Frontal cortex (tissue), 4 donors: ENCODE results near the gene ZIC2. TPM values are rescaled to one million over a fixed set of nuclear protein-coding genes. Genes with fewer than 3 reads are reported as not detected.
"Not testable (repeated sequence)": the region's sequence is repeated elsewhere in the genome, so short reads cannot be mapped to it uniquely, and the experiment has no call there.

Experiments
- DNase-seq, 2 donors: peaks; one replicate each; pipeline ENCODE4 v3.0.0; 2012; ENCODE audit warnings: low spot score in 2 of 2
- FAIRE-seq: peaks from 2 replicates; lab custom pipeline; 2012; peaks lifted over from hg19 to GRCh38; lab: Jason Lieb, UNC
- total RNA-seq: library from RNA; depleted of rRNA; stranded (reverse); fragments of >200 nt; gene quantifications from one replicate; pipeline ENCODE4 v1.2.3, GENCODE V29; 2014
- donor health status: control.
- donor health status: control.
- donor health status: control.

Gene ZIC2
- total RNA-seq: 2.4 TPM

- DNase-seq (no peak), FAIRE-seq (no peak)
These were observed at the start of gene ZIC2 for GRCh38 chr13:99981735-99982035. TSS of gene ZIC2 (plus strand) at chr13:99981784. CDS start at chr13:99982065, 281 bp downstream.

- FAIRE-seq (no peak), DNase-seq (no peak)
These were observed 48.7 kb upstream of the ZIC2 start for GRCh38 chr13:99932912-99933311.

- FAIRE-seq: no peak
- DNase-seq: no peak
These were observed 45.8 kb upstream of the ZIC2 start for GRCh38 chr13:99935772-99936171.

GRCh38 chr13:99938635-99939034 lies 42.9 kb upstream of the ZIC2 start:
- no peak for FAIRE-seq
- DNase-seq: no peak

GRCh38 chr13:99941086-99941485 lies 40.5 kb upstream of the ZIC2 start:
- DNase-seq (no peak), FAIRE-seq (no peak)

- DNase-seq: no peak
- FAIRE-seq: no peak
These were observed 39.7 kb upstream of the ZIC2 start for GRCh38 chr13:99941911-99942310.

- no peak for FAIRE-seq
- no peak for DNase-seq
These were observed 37.5 kb upstream of the ZIC2 start for GRCh38 chr13:99944102-99944501.

- DNase-seq (no peak), FAIRE-seq (no peak)
These were observed 37.0 kb upstream of the ZIC2 start for GRCh38 chr13:99944606-99945005.

- not testable (repeated sequence) for DNase-seq
These were observed 36.1 kb upstream of the ZIC2 start for GRCh38 chr13:99945515-99945914.

GRCh38 chr13:99947666-99948065 lies 33.9 kb upstream of the ZIC2 start:
- DNase-seq (no peak), FAIRE-seq (no peak)

More at GRCh38 chr13:99945515-99945914, 36.1 kb upstream of the ZIC2 start:
- not testable (repeated sequence) for FAIRE-seq

GRCh38 chr13:99948411-99948810 lies 33.2 kb upstream of the ZIC2 start:
- DNase-seq: no peak
- FAIRE-seq: no peak

GRCh38 chr13:99948907-99949678 lies 32.5 kb upstream of the ZIC2 start:
- FAIRE-seq (no peak), DNase-seq (no peak)

- no peak for DNase-seq
- FAIRE-seq: no peak
These were observed 31.7 kb upstream of the ZIC2 start for GRCh38 chr13:99949679-99950413.

- DNase-seq, FAIRE-seq: not testable (repeated sequence)
These were observed 29.9 kb upstream of the ZIC2 start for GRCh38 chr13:99951666-99952065.

GRCh38 chr13:99953138-99953755 lies 28.3 kb upstream of the ZIC2 start:
- DNase-seq (no peak), FAIRE-seq (no peak)

- FAIRE-seq: no peak
- DNase-seq: no peak
These were observed 26.4 kb upstream of the ZIC2 start for GRCh38 chr13:99955107-99955746.

GRCh38 chr13:99955747-99956472 lies 25.7 kb upstream of the ZIC2 start:
- no peak for DNase-seq

GRCh38 chr13:99956473-99957349 lies 24.9 kb upstream of the ZIC2 start:
- FAIRE-seq: no peak
- DNase-seq: peak in 1 of 2 donors; percentile 28

More at GRCh38 chr13:99955747-99956472, 25.7 kb upstream of the ZIC2 start:
- no peak for FAIRE-seq
